ENCODE results near the gene GNAO1. TPM values are rescaled to one million over a fixed set of nuclear protein-coding genes. Genes with fewer than 3 reads are reported as not detected.

The GNAO1 gene
- total RNA-seq, 6 experiments from 2014 or later, result 18.2 to 45.1 (median 21.5) TPM

DNA sequence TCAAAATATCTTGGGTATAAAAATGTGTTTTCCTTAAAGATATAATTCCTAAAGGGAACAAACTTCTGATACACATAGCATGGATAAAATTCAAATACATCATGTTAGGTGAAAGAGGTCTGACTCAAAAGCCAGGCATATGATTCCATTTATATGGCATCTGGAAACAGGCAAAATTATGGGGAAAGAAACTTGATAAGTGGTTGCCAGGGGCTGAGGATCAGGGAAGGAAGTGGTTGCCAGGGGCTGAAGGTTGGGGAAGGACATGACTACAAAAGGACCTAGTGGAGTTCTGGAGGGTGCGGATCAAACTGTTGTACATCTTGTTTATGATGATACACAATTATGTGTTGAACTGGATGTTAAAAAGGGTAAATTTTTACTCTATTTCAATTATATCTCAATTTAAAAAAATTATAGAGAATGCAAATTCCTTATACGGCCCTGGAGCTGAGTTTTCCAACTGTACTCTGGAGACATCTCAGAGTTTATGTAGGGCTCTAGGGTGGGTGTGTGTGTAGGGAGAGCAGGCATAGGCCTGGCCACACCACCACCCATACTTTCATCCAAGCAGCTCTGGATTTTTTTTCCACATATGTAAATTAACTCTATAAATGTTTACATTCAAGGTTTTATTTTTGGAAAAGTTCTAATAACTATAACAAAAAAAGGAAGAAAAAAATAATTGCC is 179.0 kb downstream of the GNAO1 start:
- TF ChIP-seq POLR2A (IDR thresholded peaks at IDR 0.05), result no peak
- no peak for TF ChIP-seq CTCF (IDR thresholded peaks at IDR 0.05)
- ATAC-seq (no peak), DNase-seq (no peak)
- H3K27ac ChIP-seq, result peak overlapping the region in 2 of 3 donors; percentile 51 to 69
- H3K27me3 ChIP-seq, result no peaks in the 10 kb centered on the region
- H3K36me3 ChIP-seq, result peaks cover 0 to 13% (median 4%) of the 10 kb centered on the region in 4 donors
- H3K9me3 ChIP-seq, result no peaks in the 10 kb centered on the region
- intact Hi-C loops (cut with DNase I), result no loop called here
- H3K4me1 ChIP-seq, result peaks cover 0 to 33% (median 16%) of the 10 kb centered on the region in 4 donors
- H3K4me3 ChIP-seq, result no peak overlapping the region
- WGBS (ENCODE audit: insufficient coverage, low coverage, low lambda C conversion rate, missing lambda C conversion rate), result 63% methylated on average over 2 of the region's 2 CpGs

GRCh38 chr16:56370875-56371659 is 179.8 kb downstream of the GNAO1 start:
- peak; percentile 61 to 79 (median 72) for DNase-seq
- intact Hi-C loops (cut with DNase I), result no loop called here
- no peak overlapping the region for H3K4me3 ChIP-seq
- ATAC-seq, result peak; percentile 73 to 90 (median 76)
- H3K4me1 ChIP-seq, result peaks cover 0 to 38% (median 18%) of the 10 kb centered on the region in 4 donors
- peak overlapping the region; percentile 51 to 69 (median 55) for H3K27ac ChIP-seq
- 13% methylated on average over 5 of the region's 6 CpGs for WGBS (ENCODE audit: insufficient coverage, low coverage, low lambda C conversion rate, missing lambda C conversion rate)
- peaks cover 0 to 13% (median 4%) of the 10 kb centered on the region in 4 donors for H3K36me3 ChIP-seq
- H3K27me3 ChIP-seq, result no peaks in the 10 kb centered on the region
- TF ChIP-seq CTCF (IDR thresholded peaks at IDR 0.05) (no peak), POLR2A (IDR thresholded peaks at IDR 0.05) (no peak)
- no peaks in the 10 kb centered on the region for H3K9me3 ChIP-seq

GRCh38 chr16:56371660-56371937 is 180.3 kb downstream of the GNAO1 start:
- WGBS (ENCODE audit: insufficient coverage, low coverage, low lambda C conversion rate, missing lambda C conversion rate), result 100% methylated on average over 1 of the region's 1 CpG
- H3K27ac ChIP-seq, result peak overlapping the region; percentile 51 to 69 (median 55)

GRCh38 chr16:56372013-56372634 is 180.8 kb downstream of the GNAO1 start:
- no peak overlapping the region for H3K27ac ChIP-seq
- DNase-seq, result no peak
- no peak for ATAC-seq
- H3K27me3 ChIP-seq, result no peaks in the 10 kb centered on the region
- no peak overlapping the region for H3K4me3 ChIP-seq
- H3K4me1 ChIP-seq, result peaks cover 0 to 48% (median 21%) of the 10 kb centered on the region in 4 donors
- WGBS (ENCODE audit: insufficient coverage, low coverage, low lambda C conversion rate, missing lambda C conversion rate), result 93% methylated on average over 7 of the region's 7 CpGs
- intact Hi-C loops (cut with DNase I), result no loop called here
- TF ChIP-seq POLR2A (IDR thresholded peaks at IDR 0.05) (no peak), CTCF (IDR thresholded peaks at IDR 0.05) (no peak)
- no peaks in the 10 kb centered on the region for H3K9me3 ChIP-seq
- peaks cover 0 to 8% (median 2%) of the 10 kb centered on the region in 4 donors for H3K36me3 ChIP-seq

More at GRCh38 chr16:56371660-56371937, 180.3 kb downstream of the GNAO1 start:
- DNase-seq (no peak), ATAC-seq (no peak)
- no peaks in the 10 kb centered on the region for H3K27me3 ChIP-seq
- intact Hi-C loops (cut with DNase I), result no loop called here
- peaks cover 0 to 43% (median 21%) of the 10 kb centered on the region in 4 donors for H3K4me1 ChIP-seq
- H3K9me3 ChIP-seq, result no peaks in the 10 kb centered on the region
- peaks cover 0 to 9% (median 4%) of the 10 kb centered on the region in 4 donors for H3K36me3 ChIP-seq
- H3K4me3 ChIP-seq, result no peak overlapping the region
- no peak for TF ChIP-seq POLR2A (IDR thresholded peaks at IDR 0.05)
- no peak for TF ChIP-seq CTCF (IDR thresholded peaks at IDR 0.05)
